ENCODE data around the gene IGFL1.
"Not testable (repeated sequence)": the region's sequence is repeated elsewhere in the genome, so short reads cannot be mapped to it uniquely, and the experiment has no call there.

Gene IGFL1

GRCh38 chr19:46229442-46229841, at the start of gene IGFL1:
TSS of gene IGFL1 (plus strand) at chr19:46229742. CDS start at chr19:46229775, 33 bp downstream.
- no peak within 1 kb of the TSS for H3K4me3 ChIP-seq
- H3K27ac ChIP-seq, result no peak within 1 kb of the TSS

GRCh38 chr19:46180701-46181387, 48.7 kb upstream of the IGFL1 start:
- Histone ChIP-seq H3K27ac (peak overlapping the region in 16 of 21 experiments; percentile 8 to 83 (median 56)), H3K4me3 (peak overlapping the region in 5 of 7 experiments; percentile 8 to 19 (median 10))

GRCh38 chr19:46181388-46181779, 48.2 kb upstream of the IGFL1 start:
- H3K4me3 ChIP-seq, result no peak overlapping the region

GRCh38 chr19:46182476-46182875, 47.1 kb upstream of the IGFL1 start:
- Histone ChIP-seq H3K4me3 (no peak overlapping the region), H3K27ac (peak overlapping the region in 3 of 21 experiments; percentile 24 to 35 (median 26))

More at GRCh38 chr19:46181388-46181779, 48.2 kb upstream of the IGFL1 start:
- peak overlapping the region in 13 of 21 experiments; percentile 8 to 83 (median 48) for H3K27ac ChIP-seq

GRCh38 chr19:46184775-46185710, 44.5 kb upstream of the IGFL1 start:
- peak overlapping the region in 20 of 21 experiments; percentile 39 to 91 (median 74) for H3K27ac ChIP-seq
- H3K4me3 ChIP-seq, result not testable (repeated sequence)

- H3K27ac ChIP-seq, result peak overlapping the region in 14 of 21 experiments; percentile 17 to 90 (median 76)
These were observed 43.3 kb upstream of the IGFL1 start for GRCh38 chr19:46186101-46186716.

GRCh38 chr19:46186717-46187101, 42.8 kb upstream of the IGFL1 start:
- H3K4me3 ChIP-seq, result no peak overlapping the region
- peak overlapping the region in 6 of 21 experiments; percentile 4 to 87 (median 76) for H3K27ac ChIP-seq

More at GRCh38 chr19:46186101-46186716, 43.3 kb upstream of the IGFL1 start:
- no peak overlapping the region for H3K4me3 ChIP-seq

- no peak overlapping the region for H3K4me3 ChIP-seq
These were observed 39.3 kb upstream of the IGFL1 start for GRCh38 chr19:46189971-46190888.

GRCh38 chr19:46191356-46191755, 38.2 kb upstream of the IGFL1 start:
- Histone ChIP-seq H3K27ac (no peak overlapping the region), H3K4me3 (no peak overlapping the region)

More at GRCh38 chr19:46189971-46190888, 39.3 kb upstream of the IGFL1 start:
- no peak overlapping the region for H3K27ac ChIP-seq

GRCh38 chr19:46191972-46192371, 37.6 kb upstream of the IGFL1 start:
- peak overlapping the region in 2 of 21 experiments; percentile 5 to 23 for H3K27ac ChIP-seq
- no peak overlapping the region for H3K4me3 ChIP-seq

GRCh38 chr19:46192626-46192991, 36.9 kb upstream of the IGFL1 start:
- H3K27ac ChIP-seq, result peak overlapping the region in 13 of 21 experiments; percentile 15 to 67 (median 45)
- H3K4me3 ChIP-seq, result not testable (repeated sequence)

GRCh38 chr19:46192992-46193650, 36.4 kb upstream of the IGFL1 start:
- Histone ChIP-seq H3K4me3 (no peak overlapping the region), H3K27ac (peak overlapping the region in 13 of 21 experiments; percentile 15 to 67 (median 45))

GRCh38 chr19:46193678-46194077, 35.9 kb upstream of the IGFL1 start:
- no peak overlapping the region for H3K4me3 ChIP-seq
- H3K27ac ChIP-seq, result peak overlapping the region in 7 of 21 experiments; percentile 17 to 65 (median 27)

GRCh38 chr19:46195104-46195503, 34.4 kb upstream of the IGFL1 start:
- no peak overlapping the region for H3K4me3 ChIP-seq
- H3K27ac ChIP-seq, result peak overlapping the region in 2 of 21 experiments; percentile 68 to 83

- H3K4me3 ChIP-seq, result not testable (repeated sequence)
- H3K27ac ChIP-seq, result peak overlapping the region in 4 of 21 experiments; percentile 9 to 83 (median 54)
These were observed 33.6 kb upstream of the IGFL1 start for GRCh38 chr19:46195919-46196318.

GRCh38 chr19:46196410-46197124, 33.0 kb upstream of the IGFL1 start:
- peak overlapping the region in 7 of 21 experiments; percentile 9 to 83 (median 56) for H3K27ac ChIP-seq
- no peak overlapping the region for H3K4me3 ChIP-seq

GRCh38 chr19:46197314-46198070, 32.0 kb upstream of the IGFL1 start:
- Histone ChIP-seq H3K27ac (peak overlapping the region in 3 of 21 experiments; percentile 18 to 68 (median 40)), H3K4me3 (no peak overlapping the region)
